HEK293T (cell line): ENCODE measurements around the gene SLN.

Experiments used
- BHLHE40 ChIP-seq: fragments of 450-650 bp; IDR thresholded peaks from 2 replicates; pipeline ENCODE4 v1.6.1; 2016; ENCODE audit warnings: mild to moderate bottlenecking, moderate library complexity, borderline replicate concordance
- ELF4 ChIP-seq: fragments of 450-650 bp; IDR thresholded peaks from 2 replicates; pipeline ENCODE4 v1.6.1; 2017; ENCODE audit warnings: antibody characterized with exemption
- FOXK2 ChIP-seq: fragments of 450-650 bp; IDR thresholded peaks from 2 replicates; pipeline ENCODE4 v1.6.1; 2016; ENCODE audit warnings: mild to moderate bottlenecking
- HDGF ChIP-seq: fragments of 450-650 bp; IDR thresholded peaks from 2 replicates; pipeline ENCODE4 v1.6.1; 2017; ENCODE audit warnings: antibody characterized with exemption, borderline replicate concordance
- L3MBTL2 ChIP-seq: fragments of 450-650 bp; conservative IDR thresholded peaks from 2 replicates; pipeline ENCODE4 v1.6.1; 2016; ENCODE audit warnings: mild to moderate bottlenecking
- LEF1 ChIP-seq: fragments of 450-650 bp; IDR thresholded peaks from 2 replicates; pipeline ENCODE4 v1.6.1; 2017; ENCODE audit warnings: mild to moderate bottlenecking, borderline replicate concordance
- NFRKB ChIP-seq: fragments of 450-650 bp; IDR thresholded peaks from 2 replicates; pipeline ENCODE4 v1.6.1; 2016; ENCODE audit warnings: mild to moderate bottlenecking, moderate library complexity
- PKNOX1 ChIP-seq: fragments of 450-650 bp; IDR thresholded peaks from 2 replicates; pipeline ENCODE4 v1.6.1; 2016
- SP1 ChIP-seq: fragments of 450-650 bp; IDR thresholded peaks from 2 replicates; pipeline ENCODE4 v1.6.1; 2017
- SUZ12 ChIP-seq: fragments of 450-650 bp; IDR thresholded peaks from 2 replicates; pipeline ENCODE4 v1.6.1; 2016; ENCODE audit warnings: mild to moderate bottlenecking
- TARDBP ChIP-seq: fragments of 450-650 bp; IDR thresholded peaks from 2 replicates; pipeline ENCODE4 v1.6.1; 2016
- ZNF384 ChIP-seq: fragments of 450-650 bp; IDR thresholded peaks from 2 replicates; pipeline ENCODE4 v1.6.1; 2016

- TF ChIP-seq BHLHE40 (no peak), ELF4 (no peak), TARDBP (no peak), SUZ12 (no peak), SP1 (no peak), ZNF384 (no peak), NFRKB (no peak), LEF1 (no peak), FOXK2 (no peak), PKNOX1 (no peak), L3MBTL2 (no peak), HDGF (no peak)
Observed at GRCh38 chr11:107708792-107709191, 3.1 kb downstream of the SLN start.
